Measurements from ENCODE around the gene VAMP8.

VAMP8 gene

GRCh38 chr2:85536479-85536878 is 40.9 kb upstream of the VAMP8 start:
- H3K4me3 ChIP-seq (ENCODE audit: low read depth, low read length) = no peak overlapping the region
- TF ChIP-seq CTCF (IDR thresholded peaks at IDR 0.05; ENCODE audit: borderline replicate concordance, insufficient read depth, low read depth, low read length) = no peak

- peak overlapping the region; percentile 90 for H3K4me3 ChIP-seq (ENCODE audit: low read depth, low read length)
- no peak for TF ChIP-seq CTCF (IDR thresholded peaks at IDR 0.05; ENCODE audit: borderline replicate concordance, insufficient read depth, low read depth, low read length)
Observed at GRCh38 chr2:85537600-85538506, 39.5 kb upstream of the VAMP8 start.

- peak within 1 kb of the TSS; percentile 90 for H3K4me3 ChIP-seq (ENCODE audit: low read depth, low read length)
- peak; percentile 91 for TF ChIP-seq CTCF (IDR thresholded peaks at IDR 0.05; ENCODE audit: borderline replicate concordance, insufficient read depth, low read depth, low read length)
Observed at GRCh38 chr2:85538507-85539360, 38.7 kb upstream of the VAMP8 start, which contains the start of gene MAT2A. Gene MAT2A (plus strand): TSS chr2:85539168. CDS start chr2:85539288, 120 bp downstream.

GRCh38 chr2:85539361-85540132 is 37.8 kb upstream of the VAMP8 start:
- peak overlapping the region; percentile 90 for H3K4me3 ChIP-seq (ENCODE audit: low read depth, low read length)
- TF ChIP-seq CTCF (IDR thresholded peaks at IDR 0.05; ENCODE audit: borderline replicate concordance, insufficient read depth, low read depth, low read length) = no peak

GRCh38 chr2:85540133-85540648 is 37.2 kb upstream of the VAMP8 start:
- peak overlapping the region; percentile 90 for H3K4me3 ChIP-seq (ENCODE audit: low read depth, low read length)
- TF ChIP-seq CTCF (IDR thresholded peaks at IDR 0.05; ENCODE audit: borderline replicate concordance, insufficient read depth, low read depth, low read length) = no peak

GRCh38 chr2:85541262-85541661 is 36.1 kb upstream of the VAMP8 start:
- TF ChIP-seq CTCF (IDR thresholded peaks at IDR 0.05; ENCODE audit: borderline replicate concordance, insufficient read depth, low read depth, low read length) = no peak
- peak overlapping the region; percentile 90 for H3K4me3 ChIP-seq (ENCODE audit: low read depth, low read length)
